Epidermal melanocyte (primary cell): ENCODE data around the gene RALGPS2.

Experiments
- DNase-seq: peaks from one replicate; pipeline ENCODE4 v3.0.0; 2011; ENCODE audit warnings: low spot score; ENCODE audit not compliant: insufficient read length

RALGPS2 gene

DNA sequence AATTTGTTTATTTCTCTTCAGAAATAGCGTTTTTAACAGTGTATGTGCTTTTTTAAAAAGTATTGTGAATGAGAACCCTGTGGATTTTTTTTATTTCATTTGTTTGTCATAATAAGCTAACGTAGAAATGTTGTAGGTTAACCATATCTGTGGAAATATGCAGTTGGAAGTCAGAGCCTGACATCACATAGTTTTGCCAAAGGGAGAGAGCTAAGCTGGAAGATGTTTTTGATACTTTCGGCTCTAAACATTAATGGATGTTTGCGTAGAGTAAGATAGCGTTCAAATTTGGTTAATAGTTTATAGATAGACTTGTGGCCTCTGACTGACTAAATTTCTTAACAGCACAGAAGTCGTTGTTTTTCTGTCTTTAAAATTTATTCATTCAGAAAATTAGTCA lies 193.3 kb downstream of the RALGPS2 start:
- DNase-seq: no peak

DNA sequence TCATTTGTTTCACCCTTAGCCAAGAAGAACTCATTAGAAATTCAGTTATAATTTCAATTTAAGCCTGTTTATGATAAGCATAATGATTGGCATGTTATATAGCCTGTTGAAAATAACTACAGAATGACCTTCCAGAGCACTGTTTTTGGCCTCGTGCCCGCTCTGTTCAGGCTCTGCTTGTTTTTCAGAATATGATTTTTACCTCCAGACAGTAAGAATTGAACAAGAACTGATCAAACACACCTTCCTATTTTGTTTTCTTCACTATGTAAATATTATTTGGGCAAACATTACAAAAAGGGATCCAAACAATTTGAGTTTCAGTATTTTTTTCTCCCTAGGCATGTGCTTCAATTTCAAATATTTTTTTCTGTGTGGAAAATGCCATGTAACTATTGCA lies 193.9 kb downstream of the RALGPS2 start:
- DNase-seq: no peak

- no peak for DNase-seq
These were observed 194.5 kb downstream of the RALGPS2 start for GRCh38 chr1:178919581-178919980.

- no peak for DNase-seq
These were observed 196.5 kb downstream of the RALGPS2 start for GRCh38 chr1:178921499-178921898.

- DNase-seq: no peak
These were observed 198.5 kb downstream of the RALGPS2 start for GRCh38 chr1:178923512-178923911.

- DNase-seq: no peak
These were observed 201.0 kb downstream of the RALGPS2 start for GRCh38 chr1:178926046-178926445.

DNA sequence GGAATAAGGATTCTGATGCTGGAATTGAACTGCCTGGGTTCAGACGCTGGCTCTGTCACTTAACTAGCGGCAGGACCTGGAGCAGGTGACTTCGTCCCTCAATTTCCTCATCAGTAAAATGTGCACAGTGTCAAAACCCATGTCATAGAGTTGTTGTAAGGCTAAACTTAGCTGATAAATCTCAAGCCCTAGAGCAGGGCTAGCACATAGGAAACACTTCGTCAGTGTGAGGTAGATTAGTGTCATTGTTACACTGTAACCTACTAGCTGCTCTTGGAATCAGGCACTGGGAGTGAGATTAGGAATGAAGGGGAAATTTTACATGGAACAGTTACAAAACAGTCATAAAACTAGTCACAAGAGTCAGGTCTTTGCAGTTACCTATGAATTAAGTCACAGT lies 202.0 kb downstream of the RALGPS2 start:
- DNase-seq: no peak

DNA sequence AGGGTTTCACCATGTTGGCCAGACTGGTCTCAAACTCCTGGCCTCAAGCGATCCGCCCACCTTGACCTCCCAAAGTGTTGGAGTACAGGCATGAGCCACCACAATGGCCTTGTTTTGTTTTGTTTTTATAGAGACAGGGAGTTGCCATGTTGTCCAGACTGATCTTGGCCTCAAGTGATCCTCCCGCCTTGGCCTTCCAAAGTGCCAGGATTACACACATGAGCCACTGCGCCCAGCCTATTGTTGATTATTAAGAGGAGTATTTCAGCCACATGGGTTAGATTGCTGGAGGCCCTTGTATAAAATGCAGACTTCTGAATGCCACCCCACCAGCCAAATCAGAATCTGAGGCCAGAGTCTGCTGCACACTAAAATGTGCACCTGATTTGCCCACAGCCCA lies 203.0 kb downstream of the RALGPS2 start:
- DNase-seq: no peak

DNA sequence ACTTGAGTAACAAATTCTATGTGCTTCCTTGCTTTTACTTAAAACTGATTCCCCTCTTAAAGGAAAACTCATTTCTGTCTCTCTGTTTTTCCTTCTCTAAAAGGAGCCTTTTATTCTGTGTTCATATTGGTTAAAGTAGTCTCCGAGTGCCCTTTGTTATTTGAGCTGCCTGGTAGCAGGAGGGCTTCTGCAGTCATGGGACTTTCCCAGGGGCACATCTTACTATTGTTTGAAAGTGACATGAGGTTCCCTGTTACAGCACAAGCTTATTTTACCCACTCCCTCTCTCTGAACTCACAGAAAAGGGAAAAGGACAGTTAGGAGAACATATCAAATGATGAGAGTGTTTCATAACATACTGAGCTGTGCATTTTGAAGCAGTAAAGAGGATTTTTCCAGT lies 203.9 kb downstream of the RALGPS2 start:
- DNase-seq: no peak

GRCh38 chr1:178931858-178932551 lies 207.0 kb downstream of the RALGPS2 start:
- DNase-seq: no peak

DNA sequence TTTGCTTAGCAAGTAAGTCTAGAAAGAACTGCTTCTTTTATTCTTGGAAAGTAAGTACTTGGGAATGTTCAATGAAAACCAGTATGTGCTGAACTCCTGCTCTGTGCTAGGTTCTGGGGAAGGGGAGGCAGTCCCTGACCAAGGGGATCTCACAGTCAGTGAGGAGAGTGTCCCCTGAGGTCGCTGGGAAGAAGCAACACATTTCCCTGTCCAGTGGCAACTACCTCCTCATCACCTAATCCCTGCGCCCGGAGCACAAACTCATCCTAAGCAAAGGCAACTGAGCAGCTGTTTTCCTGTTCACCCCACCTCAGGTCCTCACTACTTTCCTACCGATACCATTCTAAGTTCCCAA lies 207.5 kb downstream of the RALGPS2 start:
- no peak for DNase-seq

DNA sequence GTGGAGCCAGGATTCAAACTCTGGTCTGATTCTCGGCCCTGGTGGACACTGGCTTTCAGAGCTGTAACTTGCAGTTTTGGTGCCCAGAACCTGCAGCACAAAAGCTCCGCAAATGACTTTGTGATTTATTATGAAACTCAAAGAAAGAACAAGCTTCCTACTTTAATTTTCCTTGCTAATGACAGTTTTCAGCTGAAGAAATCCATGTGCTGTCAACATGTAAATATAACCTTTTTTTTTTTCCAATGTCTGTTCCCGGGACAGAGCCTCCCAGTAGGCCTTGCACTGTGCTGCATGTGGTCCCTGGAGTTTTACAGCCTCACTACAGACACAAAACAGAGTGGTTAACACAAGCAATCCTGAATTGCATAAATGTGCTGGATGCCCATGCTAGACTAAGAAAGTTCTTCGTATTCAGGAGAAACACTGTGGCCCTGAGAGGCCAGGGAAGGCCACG lies 208.1 kb downstream of the RALGPS2 start:
- DNase-seq: no peak

DNA sequence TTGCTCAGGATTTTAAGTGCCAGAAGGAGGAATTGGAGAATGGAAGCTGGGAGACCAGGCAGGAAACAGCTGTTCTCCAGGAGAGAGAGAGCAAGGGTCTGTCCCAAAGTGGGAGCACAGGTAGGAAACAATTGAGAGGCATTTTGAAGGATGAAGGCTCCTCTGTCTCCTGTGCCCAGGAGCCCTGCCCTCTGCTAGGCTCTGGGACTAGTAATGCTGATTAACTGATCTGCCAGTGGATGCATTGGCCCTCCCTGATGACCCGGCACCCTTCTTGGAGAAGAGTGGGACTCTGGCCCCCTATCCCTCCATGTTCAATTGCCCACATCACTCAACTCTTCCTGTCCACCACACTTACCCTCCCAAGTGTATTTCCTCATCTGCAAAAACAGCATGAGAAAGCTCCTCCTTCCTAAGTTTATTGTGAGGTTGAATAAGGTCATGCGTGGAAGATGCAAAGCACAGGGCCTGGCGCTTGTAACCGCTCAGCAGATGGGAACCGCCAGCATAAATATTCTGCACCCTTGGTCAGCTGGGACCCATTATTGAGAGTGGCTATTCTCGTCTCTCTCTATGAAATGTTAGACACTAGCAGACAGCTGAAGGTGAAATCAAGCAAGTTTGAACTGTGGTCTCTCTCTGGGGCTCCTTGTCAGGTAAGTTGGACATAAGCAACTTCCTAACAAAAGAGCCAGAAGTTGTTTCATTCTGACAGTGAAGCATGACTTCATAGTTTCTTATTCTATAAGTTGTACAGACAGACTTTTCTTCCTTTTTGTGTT lies 208.9 kb downstream of the RALGPS2 start:
- DNase-seq: no peak

DNA sequence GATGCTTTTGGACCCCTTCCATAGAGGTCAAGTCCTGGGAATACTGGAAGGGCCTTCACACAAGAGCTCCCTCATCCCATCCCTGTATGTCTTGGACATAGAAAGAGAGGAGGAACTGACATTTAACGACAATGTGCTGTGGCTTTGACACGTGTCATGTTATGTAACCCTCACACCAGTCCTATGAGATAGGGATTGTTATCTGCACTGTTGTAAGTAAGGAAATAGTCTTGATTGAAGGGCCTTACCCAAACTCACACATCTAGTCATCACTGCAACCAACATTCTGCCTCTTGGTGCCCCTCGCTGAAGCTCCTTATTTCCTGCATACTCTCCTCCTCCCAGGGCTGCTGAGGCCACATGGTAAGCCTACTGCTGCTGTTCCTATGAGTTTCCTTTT lies 209.5 kb downstream of the RALGPS2 start:
- DNase-seq: no peak

GRCh38 chr1:178935610-178936009 lies 210.6 kb downstream of the RALGPS2 start:
- no peak for DNase-seq

DNA sequence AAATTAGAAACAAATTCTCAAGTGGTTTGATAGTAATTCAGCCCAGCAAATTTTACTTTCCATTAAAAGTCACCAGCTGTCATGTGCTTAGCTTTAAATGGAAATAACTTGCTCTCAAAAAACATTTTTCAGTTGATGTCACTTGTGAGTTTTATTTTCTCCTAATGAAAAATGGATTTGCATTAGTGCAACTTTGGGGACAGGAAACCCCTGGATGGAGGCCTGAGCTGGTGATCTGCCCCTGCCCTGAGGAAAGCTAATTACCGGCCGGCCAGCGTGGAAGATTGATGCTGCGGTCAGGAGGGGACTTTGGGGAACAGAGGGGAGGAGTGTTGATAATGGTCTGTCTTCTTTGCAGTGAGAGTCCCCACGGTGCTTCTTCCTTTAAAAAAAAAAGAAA lies 212.7 kb downstream of the RALGPS2 start:
- DNase-seq: no peak

DNA sequence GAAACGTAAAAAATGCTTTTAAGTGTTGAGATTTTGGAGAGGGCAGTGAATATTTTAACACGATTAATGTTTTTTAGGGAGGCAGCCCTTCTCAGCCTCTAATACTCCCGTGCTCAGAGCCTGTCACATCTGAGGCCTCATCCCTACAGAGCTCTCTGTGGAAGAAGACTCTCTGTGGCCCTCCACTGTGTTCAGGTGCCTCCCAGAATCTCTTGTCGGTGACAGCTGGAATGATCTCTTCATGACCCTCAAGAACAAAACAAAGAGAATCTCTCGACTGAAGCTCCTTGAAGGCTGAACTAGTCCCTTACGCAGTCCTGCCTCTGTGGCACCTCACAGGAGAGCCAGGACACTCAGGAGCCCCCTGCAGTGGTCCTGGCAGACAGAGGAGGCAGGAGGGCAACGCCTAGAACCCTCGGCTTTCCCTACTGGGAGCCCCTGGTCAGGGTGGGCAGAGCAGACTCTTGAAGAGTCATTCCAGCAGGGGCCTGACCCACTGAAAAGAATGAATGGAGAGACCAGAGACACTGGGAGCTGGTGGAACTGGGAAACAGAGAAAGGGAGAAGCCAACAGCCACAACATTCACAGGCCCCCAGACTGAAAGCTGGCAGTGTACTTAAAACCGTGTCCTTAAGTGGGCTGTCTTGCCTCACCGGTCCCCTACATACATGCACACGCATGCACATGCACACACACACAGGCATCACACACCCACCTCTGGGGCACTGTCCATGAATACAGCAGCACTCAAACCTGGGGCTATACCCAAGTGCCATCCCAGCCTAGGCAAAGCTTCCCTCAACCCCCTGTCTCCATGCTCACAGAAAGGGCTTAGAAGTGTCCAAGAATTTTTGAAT lies 213.3 kb downstream of the RALGPS2 start:
- DNase-seq: no peak

- DNase-seq: no peak
These were observed 213.9 kb downstream of the RALGPS2 start for GRCh38 chr1:178938959-178939317.

DNA sequence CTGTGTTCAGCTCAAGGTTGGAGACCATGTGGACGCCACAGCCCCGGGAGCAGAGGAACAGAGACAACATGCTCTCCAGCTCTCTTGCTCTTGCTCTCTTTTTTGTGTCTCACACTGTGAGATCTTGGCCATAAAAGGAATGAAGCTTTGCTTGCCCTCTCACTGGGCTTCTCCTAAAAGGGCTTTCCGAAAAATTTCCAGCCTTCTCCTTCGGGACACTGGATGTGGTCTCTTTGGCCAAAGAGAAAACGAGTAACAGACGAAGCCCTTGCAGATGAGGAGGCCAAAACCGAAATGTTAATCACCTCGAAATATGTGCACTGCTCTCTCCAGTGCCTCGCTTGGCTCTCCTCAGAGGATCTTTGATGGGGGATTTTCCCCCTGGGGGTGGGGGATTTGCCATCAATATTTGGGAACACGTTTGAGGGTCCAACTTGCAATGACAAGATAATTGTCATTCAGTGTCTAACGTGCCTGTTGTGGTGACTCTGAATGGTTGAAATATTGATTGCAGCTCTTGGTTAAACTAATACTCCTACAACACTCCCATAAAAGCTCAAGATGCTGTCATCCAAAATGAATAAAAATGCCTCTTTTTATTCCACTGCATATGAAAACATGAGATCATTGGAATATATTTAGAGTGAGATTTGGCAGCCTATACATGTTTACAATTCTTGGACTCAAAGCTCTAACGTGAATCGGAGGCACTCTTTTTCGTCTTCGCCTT lies 214.5 kb downstream of the RALGPS2 start:
- no peak for DNase-seq

DNA sequence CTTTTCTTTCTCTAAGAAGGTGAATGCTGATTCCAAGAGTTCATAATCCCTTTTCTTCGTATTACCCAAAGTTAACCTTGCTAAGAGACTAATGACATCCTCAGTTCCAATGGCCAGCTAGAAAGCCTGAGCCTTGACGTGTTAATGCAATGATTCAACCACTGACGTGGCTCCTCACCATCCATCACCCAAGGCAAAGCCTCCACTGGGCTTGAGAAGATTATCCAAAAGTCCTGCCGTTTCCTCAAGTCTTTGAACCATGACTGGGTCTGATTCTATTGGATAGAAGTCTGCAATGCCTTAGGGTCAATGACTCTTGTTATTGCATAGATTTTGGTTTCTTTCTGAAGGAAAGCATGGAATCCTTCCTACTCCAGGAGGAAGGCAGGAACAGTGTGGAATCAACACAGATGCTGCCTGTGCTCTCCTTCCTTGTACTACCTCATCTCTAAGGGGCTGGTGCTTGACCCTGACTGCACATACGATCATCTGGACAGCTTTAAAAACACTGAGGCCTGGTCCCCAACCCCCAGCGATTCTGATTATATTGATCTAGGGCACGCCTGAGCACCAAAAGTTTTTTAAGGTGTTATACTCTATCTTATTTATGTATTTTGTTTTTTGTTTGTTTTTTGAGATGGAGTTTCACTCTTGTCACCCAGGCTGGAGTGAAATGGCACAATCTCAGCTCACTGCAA lies 215.2 kb downstream of the RALGPS2 start:
- no peak for DNase-seq

DNA sequence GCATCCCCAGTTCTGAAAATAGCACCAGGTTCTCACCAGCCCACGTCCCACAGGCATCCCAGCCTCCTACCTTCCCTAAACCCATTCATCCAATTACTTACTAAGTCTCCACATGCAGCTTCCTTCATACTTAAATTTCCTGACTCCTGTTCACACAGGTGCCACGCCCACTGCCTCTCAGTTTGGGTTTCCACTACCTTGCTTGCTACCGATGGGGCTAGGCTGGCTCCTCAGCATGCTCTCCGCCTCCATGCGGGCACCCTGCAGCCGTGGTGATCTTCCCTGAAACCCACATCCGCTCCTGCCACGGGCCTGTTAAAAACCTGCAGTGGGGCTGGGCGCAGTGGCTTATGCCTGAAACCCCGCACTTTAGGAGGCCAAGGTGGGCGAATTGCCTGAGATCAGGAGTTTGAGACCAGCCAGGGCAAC lies 216.2 kb downstream of the RALGPS2 start:
- no peak for DNase-seq
